NCI-H345 (cell line): ENCODE results near the gene PLA2R1.
A peak's percentile ranks its signal among the peaks of the same experiment; 100 is the strongest.
"Not testable (repeated sequence)": the region's sequence is repeated elsewhere in the genome, so short reads cannot be mapped to it uniquely, and the experiment has no call there.

Experiments used
- DNase-seq: peaks from one replicate; lab custom pipeline; 2025; lab: John Stamatoyannopoulos, UW

PLA2R1 gene

GRCh38 chr2:160063879-160064612 lies 1.6 kb upstream of the PLA2R1 start:
- no peak for DNase-seq

- DNase-seq, result no peak
Observed at GRCh38 chr2:160063271-160063670, 856 bp upstream of the PLA2R1 start.

- DNase-seq, result no peak
Observed at GRCh38 chr2:160061944-160062291, 497 bp downstream of the PLA2R1 start.

DNA sequence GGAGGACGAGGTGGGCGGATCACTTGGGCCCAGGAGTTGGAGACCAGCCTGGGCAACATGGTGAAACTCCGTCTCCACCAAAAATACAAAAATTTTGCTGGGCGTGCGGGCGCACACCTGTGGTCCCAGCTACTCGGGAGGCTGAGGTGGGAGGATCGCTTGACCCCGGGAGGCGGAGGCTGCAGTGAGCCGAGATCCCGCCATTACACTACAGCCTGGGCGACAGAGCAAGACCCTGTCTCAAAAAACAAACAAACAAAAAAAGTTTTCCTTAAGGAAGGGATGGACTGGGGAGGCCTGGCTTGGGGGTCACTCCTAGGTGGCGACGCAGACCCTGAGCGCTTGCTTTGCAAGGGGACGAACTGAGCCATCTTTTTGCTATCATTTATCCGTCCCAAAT lies 882 bp downstream of the PLA2R1 start:
- no peak for DNase-seq

DNA sequence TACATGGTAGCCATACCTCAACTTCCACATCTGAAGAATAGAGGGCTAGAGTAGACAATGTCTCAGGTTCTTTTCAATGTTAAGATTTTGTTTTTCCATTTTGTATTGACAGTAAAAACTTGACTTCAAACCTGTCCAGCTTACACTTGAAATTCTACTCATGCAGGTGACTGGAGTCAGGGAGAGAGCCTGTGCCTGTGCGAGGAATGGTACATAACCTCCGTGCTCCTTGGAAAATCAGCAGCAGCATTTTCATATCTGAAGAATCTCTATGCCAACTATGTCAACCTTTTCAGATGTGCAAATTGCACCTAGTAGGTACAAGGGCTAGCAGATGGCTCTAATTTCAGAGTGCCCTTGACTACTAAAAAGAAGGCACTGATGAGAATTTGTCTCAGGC lies 2.1 kb downstream of the PLA2R1 start:
- no peak for DNase-seq

GRCh38 chr2:160057356-160057755 lies 5.1 kb downstream of the PLA2R1 start:
- no peak for DNase-seq

GRCh38 chr2:160055726-160056108 lies 6.7 kb downstream of the PLA2R1 start:
- DNase-seq, result no peak

DNA sequence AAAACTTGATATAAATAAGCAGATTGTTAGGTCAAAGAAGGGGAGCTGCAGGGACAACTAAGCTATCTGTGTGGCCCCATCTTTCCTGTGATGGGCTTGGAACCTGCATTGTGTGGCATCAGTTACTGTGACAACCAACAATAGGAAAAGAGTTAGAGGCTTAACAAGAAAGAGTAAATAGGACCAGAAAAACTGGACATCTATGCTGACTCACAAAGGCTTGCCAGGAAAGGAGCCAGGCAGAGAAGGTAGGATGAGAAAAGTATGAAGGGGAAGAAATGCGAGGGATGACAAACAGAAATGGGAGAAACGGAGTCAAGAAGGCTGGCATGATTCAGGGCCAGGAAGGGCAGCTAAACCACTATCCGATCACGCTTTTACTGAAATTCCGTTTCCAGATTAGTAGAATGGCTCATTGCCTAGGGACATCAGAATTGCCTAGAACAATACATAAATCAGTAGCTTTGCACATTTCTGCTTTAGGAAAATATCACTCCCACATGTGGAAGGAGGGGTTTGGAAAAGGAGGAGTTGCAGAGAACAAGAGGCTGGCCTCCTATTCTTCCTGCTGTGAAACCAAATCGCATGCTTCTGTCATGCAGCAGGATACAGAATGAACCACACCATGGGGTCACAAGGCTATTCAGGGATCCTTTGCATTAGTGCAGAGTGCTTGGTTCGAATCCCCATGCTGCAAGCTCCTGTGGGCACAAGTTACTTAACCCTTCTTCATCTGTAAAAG lies 7.3 kb downstream of the PLA2R1 start:
- DNase-seq, result no peak

- DNase-seq, result no peak
Observed at GRCh38 chr2:160053946-160054345, 8.5 kb downstream of the PLA2R1 start.

DNA sequence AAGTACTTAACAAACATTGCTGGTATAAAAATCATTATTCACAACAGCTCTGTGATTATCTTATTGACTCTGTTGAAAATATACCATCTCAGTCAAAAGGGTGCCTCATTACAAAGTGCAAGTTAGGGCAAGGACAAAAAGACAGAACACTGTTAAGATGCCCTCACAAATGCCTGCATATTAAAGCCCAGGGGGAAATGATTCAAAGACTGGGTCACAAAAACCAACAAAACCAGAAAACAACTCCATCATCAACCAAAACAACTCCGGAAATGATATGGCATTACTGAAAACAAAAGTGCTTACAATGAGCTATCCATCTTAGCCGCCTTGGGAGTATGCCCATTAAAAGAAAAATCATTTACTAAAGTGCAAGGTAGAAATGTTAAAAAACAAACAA lies 9.9 kb downstream of the PLA2R1 start:
- DNase-seq, result no peak

DNA sequence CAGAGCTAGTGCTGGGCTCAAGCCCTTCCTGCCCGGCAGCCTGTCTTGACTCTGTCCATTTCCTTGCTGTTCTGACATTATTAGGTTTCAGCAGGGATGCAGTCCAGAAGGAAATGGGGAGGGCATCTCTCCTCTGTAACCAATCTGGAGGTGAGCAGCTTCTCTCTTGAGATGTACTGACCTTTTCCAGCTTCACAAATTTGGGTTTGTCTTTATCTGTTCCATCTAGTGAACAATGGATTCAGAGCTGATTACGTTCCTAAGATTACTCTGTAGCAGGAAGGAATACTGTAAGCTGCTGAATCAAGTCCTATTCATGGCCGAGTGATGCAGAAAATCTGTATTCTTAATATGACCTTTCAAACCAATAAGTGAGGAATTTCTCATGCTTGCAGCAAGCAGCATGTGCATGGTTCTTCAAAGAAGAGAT lies 11.0 kb downstream of the PLA2R1 start:
- no peak for DNase-seq

- DNase-seq, result no peak
Observed at GRCh38 chr2:160050147-160050546, 12.3 kb downstream of the PLA2R1 start.

- no peak for DNase-seq
Observed at GRCh38 chr2:160045703-160046210, 16.7 kb downstream of the PLA2R1 start.

GRCh38 chr2:160044728-160045127 lies 17.7 kb downstream of the PLA2R1 start:
- DNase-seq, result no peak

GRCh38 chr2:160043265-160043664 lies 19.1 kb downstream of the PLA2R1 start:
- no peak for DNase-seq

DNA sequence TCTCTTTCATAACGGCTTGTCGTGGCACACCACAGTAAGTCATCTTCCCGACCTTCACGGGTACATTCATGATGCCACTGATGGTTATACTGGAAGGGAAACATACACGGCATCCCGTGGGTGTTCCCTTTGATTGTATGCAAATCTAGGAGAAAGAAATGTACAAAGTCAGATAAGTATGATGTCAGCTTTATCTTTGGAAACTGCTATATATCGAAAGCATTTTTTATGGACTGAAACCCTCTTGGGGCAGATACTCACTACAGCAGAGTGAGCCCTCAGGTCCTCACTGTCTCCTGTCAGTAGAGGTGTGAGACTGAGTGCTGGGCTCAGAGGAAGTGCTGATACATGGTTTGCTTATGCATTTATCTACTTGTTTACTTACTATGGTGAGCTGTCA lies 20.4 kb downstream of the PLA2R1 start:
- DNase-seq, result no peak

GRCh38 chr2:160041091-160041490 lies 21.3 kb downstream of the PLA2R1 start:
- DNase-seq, result no peak

DNA sequence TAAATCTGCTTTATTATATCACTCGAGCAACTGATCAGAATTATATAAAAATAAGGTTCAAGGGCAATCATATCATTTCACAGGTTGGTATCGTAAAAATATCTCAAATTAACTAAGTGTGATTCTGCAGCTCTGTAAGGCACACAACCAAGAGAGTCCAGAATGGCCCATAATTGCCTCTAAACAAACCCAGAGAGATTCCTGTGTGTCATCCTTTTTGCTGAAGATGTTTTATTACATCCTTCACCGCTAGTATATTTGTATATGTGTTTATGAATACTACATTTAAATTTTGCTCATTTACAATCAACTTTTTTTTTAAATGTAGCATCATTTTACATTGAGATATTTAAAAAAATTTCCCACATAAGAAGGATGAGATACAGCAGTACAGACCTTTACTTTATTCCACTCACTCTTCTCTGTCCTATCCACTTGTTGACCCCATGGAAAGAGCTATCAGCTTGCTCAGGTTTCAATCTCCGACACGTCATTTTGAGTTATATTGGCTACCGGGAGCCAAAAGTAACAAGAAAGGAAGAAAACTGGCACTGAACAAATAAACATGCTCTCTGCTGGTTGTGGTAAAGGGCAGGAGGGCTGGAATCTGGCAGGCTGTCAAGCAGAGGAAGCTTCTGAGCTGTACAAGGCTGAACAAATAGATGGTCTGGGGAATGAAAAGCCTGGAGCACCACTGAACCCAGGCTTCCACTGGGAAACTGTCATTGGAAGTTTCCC lies 23.1 kb downstream of the PLA2R1 start:
- DNase-seq, result peak; percentile 9

- DNase-seq, result not testable (repeated sequence)
Observed at GRCh38 chr2:160038662-160039061, 23.8 kb downstream of the PLA2R1 start.

DNA sequence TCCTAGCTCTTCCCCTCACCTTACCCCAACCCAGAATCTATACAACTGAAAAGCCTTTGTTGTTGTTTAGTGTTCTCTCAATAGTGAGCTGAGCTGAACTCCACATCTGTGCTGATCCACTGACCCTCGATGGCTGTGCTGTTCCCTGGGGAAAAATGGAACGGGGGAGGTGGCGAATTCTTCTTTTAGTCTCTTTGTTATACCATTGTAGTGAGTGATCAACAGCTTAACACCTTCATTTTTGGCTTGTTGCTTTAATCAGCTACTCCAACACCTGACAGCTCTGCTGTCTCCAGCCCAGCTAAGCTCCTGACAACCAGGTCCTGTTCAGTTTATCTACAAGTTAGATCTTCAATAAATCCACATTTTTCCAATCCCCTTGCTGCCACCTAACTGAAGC lies 25.7 kb downstream of the PLA2R1 start:
- no peak for DNase-seq

GRCh38 chr2:160035125-160035524 lies 27.3 kb downstream of the PLA2R1 start:
- DNase-seq, result no peak

DNA sequence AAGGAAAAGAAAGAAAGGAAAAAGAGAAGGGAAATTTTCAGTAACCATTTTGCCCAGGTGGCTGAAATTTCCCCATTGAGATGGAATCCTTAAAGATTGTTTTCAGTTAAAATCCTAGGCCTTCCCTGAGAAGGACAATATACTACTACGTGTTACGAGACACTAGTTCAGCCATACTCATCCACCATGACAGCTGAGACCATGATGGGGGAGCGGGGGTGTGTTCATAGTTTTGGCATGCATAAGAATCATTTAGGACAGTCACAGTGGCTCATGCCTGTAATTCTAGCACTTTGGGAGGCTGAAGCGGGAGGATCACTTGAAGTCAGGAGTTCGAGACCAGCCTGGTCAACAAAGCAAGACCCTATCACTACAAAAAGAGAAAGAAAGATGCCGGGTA lies 28.0 kb downstream of the PLA2R1 start:
- DNase-seq, result no peak
